K562 (cell line): ENCODE data around the gene IKBKG. TPM values are rescaled to one million over a fixed set of nuclear protein-coding genes. Genes with fewer than 3 reads are reported as not detected.

Source experiments
- BRD4 ChIP-seq: fragments of 200-600 bp; sonication (generic); IDR thresholded peaks from 2 replicates; pipeline ENCODE4 v1.6.1; 2017; ENCODE audit warnings: inconsistent platforms
- CREB1 ChIP-seq, 2 experiments: sonication (generic) in 1 of 2; formaldehyde crosslinking in 1 of 2; IDR thresholded peaks; 2 replicates each; pipeline versions ENCODE4 v1.6.1 to v1.8.0; 2012 to 2022; ENCODE audit warnings: inconsistent platforms in 1 of 2, mild to moderate bottlenecking in 1 of 2, missing genetic modification reagents in 1 of 2, moderate library complexity in 1 of 2
- FOXP1 ChIP-seq: sonication (generic); formaldehyde crosslinking; IDR thresholded peaks from 2 replicates; pipeline ENCODE4 v1.8.0; 2022; ENCODE audit warnings: mild to moderate bottlenecking, missing genetic modification reagents
- HNRNPL ChIP-seq: fragments of 200-400 bp; formaldehyde crosslinking; IDR thresholded peaks from 2 replicates; pipeline ENCODE4 v1.6.1; 2017; ENCODE audit warnings: low read depth, mild to moderate bottlenecking, low read length
- JUN ChIP-seq, 2 experiments: sonication (generic) in 1 of 2; formaldehyde crosslinking in 1 of 2; IDR thresholded peaks; 2 replicates each; pipeline versions ENCODE4 v1.6.1 to v1.8.0; 2012 to 2022; ENCODE audit warnings: borderline replicate concordance in 2 of 2, mild to moderate bottlenecking in 2 of 2, improper control_type of control experiment in 1 of 2, low read depth in 1 of 2, low read length in 1 of 2, missing genetic modification reagents in 1 of 2
- KLF16 ChIP-seq: IDR thresholded peaks from 2 replicates; pipeline ENCODE4 v1.6.1; 2016; ENCODE audit warnings: antibody characterized with exemption
- PHF8 ChIP-seq: fragments of 200-600 bp; sonication (generic); IDR thresholded peaks from 2 replicates; pipeline ENCODE4 v1.6.1; 2012; ENCODE audit warnings: mixed run types, mild to moderate bottlenecking, inconsistent platforms, low read length, moderate library complexity, borderline replicate concordance
- RHOXF2B ChIP-seq: fragments of 250-450 bp; sonication (Bioruptor Pico); conservative IDR thresholded peaks from 2 replicates; pipeline ENCODE4 v1.5.1; 2021
- SPI1 ChIP-seq: IDR thresholded peaks from 2 replicates; pipeline ENCODE4 v1.6.1; 2011; ENCODE audit warnings: low read depth, low read length, control low read depth, borderline replicate concordance
- TAF1 ChIP-seq: IDR thresholded peaks from 2 replicates; pipeline ENCODE4 v1.6.1; 2011; ENCODE audit warnings: mild to moderate bottlenecking, low read length, moderate library complexity; ENCODE audit not compliant: insufficient read depth, control insufficient read depth, severe bottlenecking; ENCODE audit errors: extremely low read depth
- TCF3 ChIP-seq: sonication (generic); formaldehyde crosslinking; IDR thresholded peaks from 2 replicates; pipeline ENCODE4 v1.4.0; 2020; ENCODE audit warnings: mild to moderate bottlenecking, missing genetic modification reagents
- YY1 ChIP-seq, 3 experiments: IDR thresholded peaks; 2 replicates each; pipeline ENCODE4 v1.6.1; 2011; ENCODE audit warnings: low read length in 2 of 3, mild to moderate bottlenecking in 2 of 3, moderate library complexity in 2 of 3, borderline replicate concordance in 1 of 3, control low read depth in 1 of 3, low read depth in 1 of 3; ENCODE audit not compliant: insufficient read depth in 3 of 3, insufficient replicate concordance in 2 of 3, control insufficient read depth in 1 of 3, insufficient read length in 1 of 3; ENCODE audit errors: extremely low read depth in 1 of 3
- ZNF263 ChIP-seq: sonication (generic); formaldehyde crosslinking; IDR thresholded peaks from 2 replicates; pipeline ENCODE4 v1.8.0; 2022; ENCODE audit warnings: mild to moderate bottlenecking, missing genetic modification reagents, borderline replicate concordance
- ZNF561 ChIP-seq: fragments of 450-650 bp; formaldehyde crosslinking; conservative IDR thresholded peaks from 2 replicates; pipeline ENCODE4 v1.4.0; 2020; ENCODE audit warnings: mild to moderate bottlenecking, moderate library complexity
- ZNF609 ChIP-seq: sonication (generic); formaldehyde crosslinking; IDR thresholded peaks from 2 replicates; pipeline ENCODE4 v1.8.1; 2023; ENCODE audit warnings: missing genetic modification reagents, mild to moderate bottlenecking, borderline replicate concordance
- polyA plus RNA-seq, 8 experiments: library from polyadenylated mRNA; depleted of rRNA in 4 of 8; stranded (reverse) in 5 of 8; unstranded in 3 of 8; fragments of >200 nt; fragmentation: Nextera tagmentation in 2 of 8; fragmentation: Illumina TruSeq in 1 of 8; extraction: Ambion mirVana in 2 of 8; extraction: Trizol in 1 of 8; gene quantifications; 2 replicates each; pipeline versions ENCODE4 v1.2.1 to v1.2.3, GENCODE V29; 2011 to 2014; ENCODE audit warnings: inconsistent platforms in 1 of 8, missing spikeins in 1 of 8
- total RNA-seq, 7 experiments: library from RNA; depleted of rRNA in 6 of 7; stranded (reverse); fragments of >200 nt in 6 of 7; fragmentation: Illumina TruSeq in 2 of 7; extraction: Trizol in 2 of 7; gene quantifications; 2 replicates each; pipeline versions ENCODE4 v1.2.1 to v1.2.3, GENCODE V29; 2011 to 2021; ENCODE audit warnings: low replicate concordance in 1 of 7
- TF ChIP-seq, protein P1 (sequence below): fragments of 450-650 bp; formaldehyde crosslinking; IDR thresholded peaks from 2 replicates; pipeline ENCODE4 v1.4.0; 2022; ENCODE audit warnings: missing genetic modification characterization
- TF ChIP-seq, protein P2 (sequence below): conservative IDR thresholded peaks from 2 replicates; pipeline ENCODE4 v1.6.1; 2011; ENCODE audit warnings: low read depth, mild to moderate bottlenecking, low read length; ENCODE audit not compliant: control insufficient read depth

IKBKG gene
- total and polyA plus RNA-seq, 9 of the 15 experiments (the other 6 are each of a cell fraction or from before 2014, with no cell fraction given), result 0.68 to 60.0 (median 21.9) TPM

GRCh38 chrX:154546354-154547244 lies 821 bp upstream of the IKBKG start, which contains the start of gene G6PD (continued):
- TF ChIP-seq, protein P1, sequence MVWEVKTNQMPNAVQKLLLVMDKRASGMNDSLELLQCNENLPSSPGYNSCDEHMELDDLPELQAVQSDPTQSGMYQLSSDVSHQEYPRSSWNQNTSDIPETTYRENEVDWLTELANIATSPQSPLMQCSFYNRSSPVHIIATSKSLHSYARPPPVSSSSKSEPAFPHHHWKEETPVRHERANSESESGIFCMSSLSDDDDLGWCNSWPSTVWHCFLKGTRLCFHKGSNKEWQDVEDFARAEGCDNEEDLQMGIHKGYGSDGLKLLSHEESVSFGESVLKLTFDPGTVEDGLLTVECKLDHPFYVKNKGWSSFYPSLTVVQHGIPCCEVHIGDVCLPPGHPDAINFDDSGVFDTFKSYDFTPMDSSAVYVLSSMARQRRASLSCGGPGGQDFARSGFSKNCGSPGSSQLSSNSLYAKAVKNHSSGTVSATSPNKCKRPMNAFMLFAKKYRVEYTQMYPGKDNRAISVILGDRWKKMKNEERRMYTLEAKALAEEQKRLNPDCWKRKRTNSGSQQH (CRISPR knock-in tag), result no peak
- TF ChIP-seq ZNF561 (CRISPR knock-in tag), result no peak
- no peak for TF ChIP-seq CREB1 (IDR thresholded peaks at IDR 0.05)
- TF ChIP-seq CREB1 (CRISPR knock-in tag; IDR thresholded peaks at IDR 0.05), result 0 out of 2 replicates have a peak, but pooled peaks have one; percentile 32
- TF ChIP-seq TAF1, result peak; percentile 57
- TF ChIP-seq ZNF263 (CRISPR knock-in tag), result peak; percentile 74; the same call in 1 of the 2 replicates
- peak; percentile 49; the same call in 1 of the 2 replicates for TF ChIP-seq ZNF609 (CRISPR knock-in tag)
- TF ChIP-seq JUN (IDR thresholded peaks at IDR 0.05; ENCODE audit: borderline replicate concordance, low read depth, low read length), result no peak
- no peak for TF ChIP-seq JUN (CRISPR knock-in tag; IDR thresholded peaks at IDR 0.05; ENCODE audit: borderline replicate concordance)
- no peak for TF ChIP-seq BRD4
- TF ChIP-seq PHF8, result peak; percentile 64; the same call in 1 of the 2 replicates
- no peak for TF ChIP-seq RHOXF2B (CRISPR knock-in tag)
- TF ChIP-seq, protein P2, sequence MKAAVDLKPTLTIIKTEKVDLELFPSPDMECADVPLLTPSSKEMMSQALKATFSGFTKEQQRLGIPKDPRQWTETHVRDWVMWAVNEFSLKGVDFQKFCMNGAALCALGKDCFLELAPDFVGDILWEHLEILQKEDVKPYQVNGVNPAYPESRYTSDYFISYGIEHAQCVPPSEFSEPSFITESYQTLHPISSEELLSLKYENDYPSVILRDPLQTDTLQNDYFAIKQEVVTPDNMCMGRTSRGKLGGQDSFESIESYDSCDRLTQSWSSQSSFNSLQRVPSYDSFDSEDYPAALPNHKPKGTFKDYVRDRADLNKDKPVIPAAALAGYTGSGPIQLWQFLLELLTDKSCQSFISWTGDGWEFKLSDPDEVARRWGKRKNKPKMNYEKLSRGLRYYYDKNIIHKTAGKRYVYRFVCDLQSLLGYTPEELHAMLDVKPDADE, result no peak; the same call in 1 of the 2 replicates
- TF ChIP-seq YY1 (IDR thresholded peaks at IDR 0.05; ENCODE audit: borderline replicate concordance in 1 of 3, control insufficient read depth in 1 of 3, extremely low read depth in 1 of 3, insufficient read depth in 3 of 3, insufficient read length in 1 of 3, insufficient replicate concordance in 2 of 3, low read depth in 1 of 3, low read length in 2 of 3), result peak in 1 of 3 experiments; percentile 8
- peak; percentile 14; the same call in 1 of the 2 replicates for TF ChIP-seq SPI1
- no peak for TF ChIP-seq FOXP1 (CRISPR knock-in tag)
- TF ChIP-seq KLF16, result no peak
- TF ChIP-seq HNRNPL, result 0 out of 2 replicates have a peak, but pooled peaks have one; percentile 21
- no peak; the same call in 1 of the 2 replicates for TF ChIP-seq TCF3
